Left kidney (tissue), 8 donors: ENCODE data around the gene SEPTIN14. TPM values are rescaled to one million over a fixed set of nuclear protein-coding genes. Genes with fewer than 3 reads are reported as not detected.
"Not testable (repeated sequence)": the region's sequence is repeated elsewhere in the genome, so short reads cannot be mapped to it uniquely, and the experiment has no call there.

Source experiments
- DNase-seq: peaks from one replicate; pipeline ENCODE4 v3.0.0-alpha.2; 2013
- long read RNA-seq, 8 donors: transcript quantifications; one replicate each; lab custom pipeline, GENCODE V29; 2026
- polyA plus RNA-seq: library from polyadenylated mRNA; unstranded; fragments of 120-200 nt; gene quantifications from one replicate; pipeline ENCODE4 v1.2.1, GENCODE V29; 2013; ENCODE audit not compliant: insufficient read length

Gene SEPTIN14
- 0.67 TPM for polyA plus RNA-seq
- long read RNA-seq, donor 1: 0 reads
- long read RNA-seq, donor 2, partial matches to known transcripts: 30 of 30 reads
- long read RNA-seq, donor 2, other reads (novel, unspliced or antisense): 0 of 30 reads
- long read RNA-seq, donor 3: 0 reads
- long read RNA-seq, donor 4: 0 reads
- long read RNA-seq, donor 5: 0 reads
- long read RNA-seq, donor 6: 0 reads
- long read RNA-seq, donor 7, partial matches to known transcripts: 59 of 59 reads
- long read RNA-seq, donor 7, other reads (novel, unspliced or antisense): 0 of 59 reads
- long read RNA-seq, donor 8: 0 reads

GRCh38 chr7:55862652-55863051 is at the start of gene SEPTIN14:
TSS of gene SEPTIN14 (minus strand) at chr7:55862752. CDS start at chr7:55861996, 756 bp downstream.
- not testable (repeated sequence) for DNase-seq

- no peak for DNase-seq
Observed at GRCh38 chr7:55903985-55904759, 41.6 kb upstream of the SEPTIN14 start.

GRCh38 chr7:55901059-55901458 is 38.5 kb upstream of the SEPTIN14 start:
- not testable (repeated sequence) for DNase-seq

- no peak for DNase-seq
Observed at GRCh38 chr7:55898287-55898686, 35.7 kb upstream of the SEPTIN14 start.

GRCh38 chr7:55895021-55895420 is 32.5 kb upstream of the SEPTIN14 start:
- no peak for DNase-seq

- DNase-seq: no peak
Observed at GRCh38 chr7:55893940-55894339, 31.4 kb upstream of the SEPTIN14 start.

GRCh38 chr7:55888378-55888777 is 25.8 kb upstream of the SEPTIN14 start:
- DNase-seq: not testable (repeated sequence)

- DNase-seq: no peak
Observed at GRCh38 chr7:55887821-55888247, 25.3 kb upstream of the SEPTIN14 start.

- DNase-seq: no peak
Observed at GRCh38 chr7:55884321-55884720, 21.8 kb upstream of the SEPTIN14 start.

GRCh38 chr7:55878691-55879090 is 16.1 kb upstream of the SEPTIN14 start:
- DNase-seq: peak; percentile 50

GRCh38 chr7:55877308-55877707 is 14.8 kb upstream of the SEPTIN14 start:
- no peak for DNase-seq

- DNase-seq: no peak
Observed at GRCh38 chr7:55873765-55874164, 11.2 kb upstream of the SEPTIN14 start.

GRCh38 chr7:55871932-55872485 is 9.5 kb upstream of the SEPTIN14 start:
- no peak for DNase-seq

- DNase-seq: not testable (repeated sequence)
Observed at GRCh38 chr7:55868989-55869388, 6.4 kb upstream of the SEPTIN14 start.

- DNase-seq: not testable (repeated sequence)
Observed at GRCh38 chr7:55845164-55845563, 17.4 kb downstream of the SEPTIN14 start.

GRCh38 chr7:55838595-55838994 is 24.0 kb downstream of the SEPTIN14 start:
- no peak for DNase-seq

GRCh38 chr7:55827577-55827976 is 35.0 kb downstream of the SEPTIN14 start:
- no peak for DNase-seq

- DNase-seq: no peak
Observed at GRCh38 chr7:55818686-55819085, 43.9 kb downstream of the SEPTIN14 start.

- not testable (repeated sequence) for DNase-seq
Observed at GRCh38 chr7:55797260-55797659, 65.3 kb downstream of the SEPTIN14 start.

GRCh38 chr7:55794527-55794926 is 68.0 kb downstream of the SEPTIN14 start:
- DNase-seq: no peak

GRCh38 chr7:55792048-55792447 is 70.5 kb downstream of the SEPTIN14 start:
- DNase-seq: no peak

GRCh38 chr7:55787796-55788195 is 74.8 kb downstream of the SEPTIN14 start:
- no peak for DNase-seq

GRCh38 chr7:55786901-55787300 is 75.7 kb downstream of the SEPTIN14 start:
- no peak for DNase-seq
